K562 (cell line): Measurements from ENCODE around the gene COBLL1. TPM values are rescaled to one million over a fixed set of nuclear protein-coding genes. Genes with fewer than 3 reads are reported as not detected.

Source experiments
- ATAC-seq: fragments of 200-7000 bp; cut with Tn5 transposase; 3 replicates; pipeline ENCODE4 v1.9.1; 2020; ENCODE audit warnings: moderate library complexity
- BruUV-seq: library from RNA; stranded (reverse); fragments of 400-500 nt; replicated peaks from 2 replicates; lab custom pipeline; 2021; lab: Mats Ljungman, UMichigan
- CTCF ChIA-PET: fragments of 300-600 bp; formaldehyde crosslinking; extraction: SDS; loops from one replicate; lab custom pipeline; 2021; ENCODE audit warnings: low intra/inter-chr PET ratio; lab: Yijun Ruan, JAX
- POLR2A ChIA-PET: fragments of 300-600, 350-650 bp; sonication (Branson Sonifier 250); formaldehyde crosslinking; extraction: SDS; loops from one replicate; lab custom pipeline; 2021; ENCODE audit warnings: antibody characterized with exemption, inconsistent platforms; lab: Yijun Ruan, JAX
- DNase-seq, 4 experiments: peaks; one replicate each; pipeline versions ENCODE4 v3.0.0 to v3.0.0-alpha.2; 2011 to 2018; ENCODE audit warnings: low spot score in 3 of 4, mixed read lengths in 3 of 4; ENCODE audit errors: extremely low read depth in 1 of 4
- FAIRE-seq: peaks from 2 replicates; lab custom pipeline; 2011; peaks lifted over from hg19 to GRCh38; lab: Jason Lieb, UNC
- H2AFZ ChIP-seq: 2 replicates; pipeline ENCODE4 v1.6.0; 2011; ENCODE audit warnings: low read depth, low read length, control low read depth, inconsistent platforms
- H3K27ac ChIP-seq: fragments of 200-600 bp; 3 replicates; pipeline ENCODE4 v1.8.0; 2011; ENCODE audit warnings: low read depth, mild to moderate bottlenecking, control low read depth, inconsistent platforms, low read length, moderate library complexity, mixed read lengths; ENCODE audit errors: extremely low read depth
- H3K27me3 ChIP-seq, 2 experiments: fragments of 300-600 bp in 1 of 2; 2 replicates in 1 of 2; 3 replicates in 1 of 2; pipeline versions ENCODE4 v1.6.0 to v1.8.0; 2011; ENCODE audit warnings: inconsistent platforms in 2 of 2, low read length in 2 of 2, mild to moderate bottlenecking in 1 of 2, mixed read lengths in 1 of 2, moderate library complexity in 1 of 2; ENCODE audit not compliant: control insufficient read depth in 2 of 2, insufficient read depth in 2 of 2
- H3K36me3 ChIP-seq: fragments of 300-600 bp; 3 replicates; pipeline ENCODE4 v1.8.0; 2011; ENCODE audit warnings: mild to moderate bottlenecking, low read length, inconsistent platforms; ENCODE audit not compliant: control insufficient read depth, insufficient read depth
- H3K4me1 ChIP-seq, 2 experiments: fragments of 200-600 bp in 1 of 2; replicated peaks in 1 of 2; 2 replicates in 1 of 2; 3 replicates in 1 of 2; pipeline versions ENCODE4 v1.5.1 to v1.8.0; 2011; ENCODE audit warnings: inconsistent platforms in 2 of 2, low read length in 2 of 2, mild to moderate bottlenecking in 1 of 2, mixed read lengths in 1 of 2, moderate library complexity in 1 of 2; ENCODE audit not compliant: control insufficient read depth in 2 of 2, insufficient read depth in 2 of 2
- H3K4me2 ChIP-seq: 2 replicates; pipeline ENCODE4 v1.6.1; 2011; ENCODE audit warnings: low read length, control low read depth, inconsistent platforms, mixed read lengths; ENCODE audit not compliant: insufficient read depth
- H3K4me3 ChIP-seq: fragments of 200-600 bp; sonication (generic), shearing (Covaris generic); 2 replicates; pipeline ENCODE4 v1.5.1; 2016; ENCODE audit warnings: control low read depth, inconsistent platforms
- H3K79me2 ChIP-seq: fragments of 200-600 bp; 3 replicates; pipeline ENCODE4 v1.8.0; 2011; ENCODE audit warnings: low read length, inconsistent platforms; ENCODE audit not compliant: control insufficient read depth, insufficient read depth
- H3K9ac ChIP-seq, 2 experiments: 2 replicates each; pipeline versions ENCODE4 v1.6.0 to v1.6.1; 2011; ENCODE audit warnings: low read depth in 2 of 2, low read length in 2 of 2, control low read depth in 1 of 2, inconsistent platforms in 1 of 2, mild to moderate bottlenecking in 1 of 2, mixed read lengths in 1 of 2; ENCODE audit not compliant: insufficient read depth in 1 of 2
- H3K9me1 ChIP-seq: one replicate; pipeline ENCODE4 v1.6.0; 2011; ENCODE audit warnings: inconsistent platforms, mild to moderate bottlenecking, low read length, moderate library complexity; ENCODE audit not compliant: control insufficient read depth, insufficient read depth
- H3K9me3 ChIP-seq: replicated peaks from 2 replicates; pipeline ENCODE4 v1.5.1; 2011; ENCODE audit warnings: low read depth, low read length, inconsistent platforms; ENCODE audit not compliant: control insufficient read depth, insufficient read depth
- H4K20me1 ChIP-seq: replicated peaks from 2 replicates; pipeline ENCODE4 v1.6.1; 2011; ENCODE audit warnings: low read length, inconsistent platforms, mixed read lengths; ENCODE audit not compliant: control insufficient read depth, insufficient read depth
- BCOR ChIP-seq: fragments of 450-650 bp; IDR thresholded peaks from 2 replicates; pipeline ENCODE4 v1.6.1; 2016
- CHCHD3 ChIP-seq: fragments of 250-450 bp; sonication (Bioruptor Pico); IDR thresholded peaks from 2 replicates; pipeline ENCODE4 v2.1.2; 2022; ENCODE audit warnings: mild to moderate bottlenecking
- CLOCK ChIP-seq: fragments of 250-450 bp; sonication (Bioruptor Pico); IDR thresholded peaks from 2 replicates; pipeline ENCODE4 v1.4.0; 2020; ENCODE audit warnings: mild to moderate bottlenecking, moderate library complexity, borderline replicate concordance
- CTCFL ChIP-seq: IDR thresholded peaks from 2 replicates; pipeline ENCODE4 v1.6.1; 2011; ENCODE audit warnings: borderline replicate concordance, low read depth, mild to moderate bottlenecking, moderate library complexity, low read length; ENCODE audit not compliant: insufficient read depth, poor library complexity, severe bottlenecking
- ERF ChIP-seq: fragments of 450-650 bp; formaldehyde crosslinking; IDR thresholded peaks from 2 replicates; pipeline ENCODE4 v1.4.0; 2020; ENCODE audit warnings: mild to moderate bottlenecking, mixed read lengths
- FOXK1 ChIP-seq: sonication (generic); formaldehyde crosslinking; IDR thresholded peaks from 2 replicates; pipeline ENCODE4 v1.8.0; 2022; ENCODE audit warnings: missing genetic modification reagents, mild to moderate bottlenecking, borderline replicate concordance
- KAT7 ChIP-seq: sonication (generic); formaldehyde crosslinking; IDR thresholded peaks from 2 replicates; pipeline ENCODE4 v1.8.0; 2022; ENCODE audit warnings: missing genetic modification reagents, mild to moderate bottlenecking, borderline replicate concordance
- NR2F6 ChIP-seq: fragments of 450-650 bp; formaldehyde crosslinking; IDR thresholded peaks from 2 replicates; pipeline ENCODE4 v1.4.0; 2020; ENCODE audit warnings: mild to moderate bottlenecking
- NR4A1 ChIP-seq, 2 experiments: fragments of 250-450 bp in 1 of 2; fragments of 450-650 bp in 1 of 2; sonication (Bioruptor Pico) in 1 of 2; IDR thresholded peaks; 2 replicates each; pipeline versions ENCODE4 v1.4.0 to v1.6.1; 2016 to 2020; ENCODE audit warnings: mild to moderate bottlenecking in 2 of 2, missing compliant biosample characterization in 1 of 2, missing genetic modification characterization in 1 of 2, moderate library complexity in 1 of 2
- POLR2A ChIP-seq: fragments of 450-650 bp; conservative IDR thresholded peaks from 2 replicates; pipeline ENCODE4 v1.6.1; 2016
- PYGO2 ChIP-seq: fragments of 450-650 bp; IDR thresholded peaks from 2 replicates; pipeline ENCODE4 v1.6.1; 2016; ENCODE audit warnings: mild to moderate bottlenecking, missing genetic modification characterization, moderate library complexity, missing compliant biosample characterization
- RBM39 ChIP-seq: fragments of 200-400 bp; formaldehyde crosslinking; optimal IDR thresholded peaks from 2 replicates; pipeline ENCODE3; 2018; ENCODE audit warnings: low read depth, low read length
- SOX6 ChIP-seq: fragments of 450-650 bp; IDR thresholded peaks from 2 replicates; pipeline ENCODE4 v1.6.1; 2014; ENCODE audit warnings: mild to moderate bottlenecking
- TRIM28 ChIP-seq: fragments of 450-650 bp; IDR thresholded peaks from 2 replicates; pipeline ENCODE4 v1.6.1; 2017
- WGBS: fragments of 100-300 bp; shearing (Covaris generic); methylation state at CpG from one replicate; pipeline ENCODE4 v1.1.6; 2016; ENCODE audit warnings: low coverage, mixed read lengths; ENCODE audit not compliant: insufficient coverage; ENCODE audit errors: missing lambda C conversion rate; 5-methylcytosine and 5-hydroxymethylcytosine counted together
- in situ Hi-C: fragments of 300-500 bp; cut with MboI; formaldehyde crosslinking; loops from 4 replicates; pipeline ENCODE4 v1.15.0; 2018; ENCODE audit warnings: inconsistent platforms, mixed read lengths
- intact Hi-C: fragments of 100-400 bp; cut with micrococcal nuclease; formaldehyde crosslinking; loops from 2 replicates; pipeline ENCODE4 v1.14.2; 2022
- polyA plus RNA-seq, 8 experiments: library from polyadenylated mRNA; depleted of rRNA in 4 of 8; stranded (reverse) in 5 of 8; unstranded in 3 of 8; fragments of >200 nt; fragmentation: Nextera tagmentation in 2 of 8; fragmentation: Illumina TruSeq in 1 of 8; extraction: Ambion mirVana in 2 of 8; extraction: Trizol in 1 of 8; gene quantifications; 2 replicates each; pipeline versions ENCODE4 v1.2.1 to v1.2.3, GENCODE V29; 2011 to 2014; ENCODE audit warnings: inconsistent platforms in 1 of 8, missing spikeins in 1 of 8
- total RNA-seq, 7 experiments: library from RNA; depleted of rRNA in 6 of 7; stranded (reverse); fragments of >200 nt in 6 of 7; fragmentation: Illumina TruSeq in 2 of 7; extraction: Trizol in 2 of 7; gene quantifications; 2 replicates each; pipeline versions ENCODE4 v1.2.1 to v1.2.3, GENCODE V29; 2011 to 2021; ENCODE audit warnings: low replicate concordance in 1 of 7
- TF ChIP-seq, protein P1 (sequence below): fragments of 250-450 bp; sonication (Bioruptor Pico); IDR thresholded peaks from 2 replicates; pipeline ENCODE4 v1.8.0; 2022; ENCODE audit warnings: inconsistent platforms

The COBLL1 gene
- total and polyA plus RNA-seq, 9 of the 15 experiments (the other 6 are each of a cell fraction or from before 2014, with no cell fraction given): 0.07 to 1.6 (median 0.71) TPM

DNA sequence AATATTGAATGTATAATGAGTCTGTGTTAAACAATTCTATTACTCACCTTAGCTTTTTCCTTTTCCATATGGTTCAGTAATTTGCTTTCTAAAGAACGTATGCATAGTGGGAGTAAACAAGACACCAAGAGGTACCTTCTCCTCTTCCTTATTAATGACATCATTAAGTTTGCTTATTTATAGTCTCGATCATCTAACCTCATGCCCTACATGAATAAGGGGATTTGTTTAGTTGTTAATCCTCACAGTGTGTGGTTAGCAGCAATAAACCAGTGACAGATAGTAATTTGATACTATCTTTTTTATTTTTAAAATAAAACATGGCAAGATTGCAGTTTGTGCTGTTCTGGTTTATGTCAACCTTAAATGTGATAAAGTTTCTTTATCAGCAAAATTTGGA is 69.7 kb downstream of the COBLL1 start:
- ATAC-seq: no peak
- TF ChIP-seq KAT7: no peak
- TF ChIP-seq BCOR: no peak
- TF ChIP-seq TRIM28: no peak
- TF ChIP-seq, protein P1, sequence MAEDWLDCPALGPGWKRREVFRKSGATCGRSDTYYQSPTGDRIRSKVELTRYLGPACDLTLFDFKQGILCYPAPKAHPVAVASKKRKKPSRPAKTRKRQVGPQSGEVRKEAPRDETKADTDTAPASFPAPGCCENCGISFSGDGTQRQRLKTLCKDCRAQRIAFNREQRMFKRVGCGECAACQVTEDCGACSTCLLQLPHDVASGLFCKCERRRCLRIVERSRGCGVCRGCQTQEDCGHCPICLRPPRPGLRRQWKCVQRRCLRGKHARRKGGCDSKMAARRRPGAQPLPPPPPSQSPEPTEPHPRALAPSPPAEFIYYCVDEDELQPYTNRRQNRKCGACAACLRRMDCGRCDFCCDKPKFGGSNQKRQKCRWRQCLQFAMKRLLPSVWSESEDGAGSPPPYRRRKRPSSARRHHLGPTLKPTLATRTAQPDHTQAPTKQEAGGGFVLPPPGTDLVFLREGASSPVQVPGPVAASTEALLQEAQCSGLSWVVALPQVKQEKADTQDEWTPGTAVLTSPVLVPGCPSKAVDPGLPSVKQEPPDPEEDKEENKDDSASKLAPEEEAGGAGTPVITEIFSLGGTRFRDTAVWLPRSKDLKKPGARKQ (CRISPR knock-in tag): no peak
- TF ChIP-seq NR4A1 (CRISPR knock-in tag; IDR thresholded peaks at IDR 0.05): no peak
- no peak for TF ChIP-seq NR4A1 (tag; IDR thresholded peaks at IDR 0.05)
- no peak for TF ChIP-seq PYGO2
- TF ChIP-seq ERF (CRISPR knock-in tag): no peak
- no peak for TF ChIP-seq CTCFL
- TF ChIP-seq CHCHD3: no peak
- TF ChIP-seq CLOCK: no peak
- no peak for TF ChIP-seq POLR2A
- no peak for TF ChIP-seq RBM39
- no peak for TF ChIP-seq SOX6
- TF ChIP-seq FOXK1 (CRISPR knock-in tag): no peak
- no peak for TF ChIP-seq NR2F6 (CRISPR knock-in tag)
- TF ChIP-seq, all 486 proteins: peak for 0
- no TSS peak for BruUV-seq
- FAIRE-seq (no peak), DNase-seq (no peak)
- H4K20me1 ChIP-seq: no peaks in the 10 kb centered on the region
- WGBS: 4% methylated on average over 2 of the region's 2 CpGs
- ChIA-PET CTCF (no interaction called here), POLR2A (no interaction called here)
- no peak overlapping the region for H3K27ac ChIP-seq
- H2AFZ ChIP-seq: no peak overlapping the region
- no peaks in the 10 kb centered on the region for H3K36me3 ChIP-seq
- H3K27me3 ChIP-seq: no peaks in the 10 kb centered on the region
- no peaks in the 10 kb centered on the region for H3K9me1 ChIP-seq
- in situ Hi-C loops: no loop called here
- H3K9ac ChIP-seq: no peak overlapping the region
- H3K79me2 ChIP-seq: no peaks in the 10 kb centered on the region
- H3K4me2 ChIP-seq: no peak overlapping the region
- H3K4me3 ChIP-seq: no peak overlapping the region
- no peaks in the 10 kb centered on the region for H3K9me3 ChIP-seq
- intact Hi-C loops: no loop called here
- H3K4me1 ChIP-seq: no peaks in the 10 kb centered on the region
